SK-N-MC (cell line): Measurements from ENCODE around the gene DLG2.

Experiments
- EZH2 ChIP-seq: fragments of 200-600 bp; sonication (generic); IDR thresholded peaks from one replicate; pipeline ENCODE4 v1.6.1; 2017; ENCODE audit warnings: antibody characterized with exemption
- FOXP2 ChIP-seq: optimal IDR thresholded peaks from 2 replicates; pipeline ENCODE3; 2011; ENCODE audit warnings: mild to moderate bottlenecking, moderate library complexity; ENCODE audit not compliant: insufficient read depth; ENCODE audit errors: extremely low read length, control extremely low read depth
- POLR2AphosphoS5 ChIP-seq: IDR thresholded peaks from 2 replicates; pipeline ENCODE4 v1.6.1; 2012; ENCODE audit warnings: mild to moderate bottlenecking, low read depth, low read length, borderline replicate concordance

GRCh38 chr11:85656777-85657176 lies 29.6 kb upstream of the DLG2 start:
- TF ChIP-seq POLR2AphosphoS5 (no peak), FOXP2 (no peak), EZH2 (no peak)
